ENCODE data around the gene SORCS2. TPM values are rescaled to one million over a fixed set of nuclear protein-coding genes. Genes with fewer than 3 reads are reported as not detected.

Gene SORCS2
- total RNA-seq, 1 experiment from 2014 or later: not detected

DNA sequence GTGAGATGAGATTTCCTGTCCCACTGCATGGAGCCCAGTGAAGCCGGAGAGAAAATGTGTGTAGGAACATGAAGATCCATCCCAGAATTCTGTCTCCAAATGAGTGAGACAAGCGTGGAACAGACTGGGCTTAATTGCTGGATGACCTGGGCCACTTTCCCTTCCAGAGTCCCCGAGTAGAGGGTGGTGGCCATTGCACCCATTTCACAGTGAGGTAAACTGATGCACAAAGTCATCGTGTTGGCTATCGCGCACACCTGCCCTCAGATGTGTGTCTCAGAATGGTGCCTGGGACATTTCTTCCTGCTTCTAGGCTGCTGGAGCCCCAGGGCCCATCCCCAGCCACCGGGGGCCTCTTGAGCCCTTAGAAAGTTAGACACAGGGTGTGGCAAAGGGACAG, 285.4 kb downstream of the SORCS2 start:
- DNase-seq (ENCODE audit: extremely low read depth, low read depth): no peak

DNA sequence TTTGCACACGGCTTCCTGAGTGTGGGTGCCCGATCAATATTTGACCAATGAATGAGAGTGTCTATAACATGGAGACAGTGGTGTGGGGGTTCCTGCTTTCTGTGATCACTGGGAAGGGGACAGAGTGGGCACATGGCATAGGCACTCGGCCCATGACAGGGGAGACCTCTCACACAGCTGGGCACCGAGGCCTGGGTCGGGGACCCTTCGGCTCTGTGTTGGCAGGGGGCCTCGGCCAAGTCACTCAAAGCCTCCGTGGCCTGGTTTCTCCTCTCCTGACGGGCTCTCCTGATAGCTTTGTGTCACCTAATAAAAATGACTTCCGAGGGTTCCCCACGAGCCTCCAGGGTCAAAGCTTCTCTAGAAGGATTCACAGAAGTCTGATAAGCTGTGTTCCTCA, 286.3 kb downstream of the SORCS2 start:
- DNase-seq (ENCODE audit: extremely low read depth, low read depth): no peak

DNA sequence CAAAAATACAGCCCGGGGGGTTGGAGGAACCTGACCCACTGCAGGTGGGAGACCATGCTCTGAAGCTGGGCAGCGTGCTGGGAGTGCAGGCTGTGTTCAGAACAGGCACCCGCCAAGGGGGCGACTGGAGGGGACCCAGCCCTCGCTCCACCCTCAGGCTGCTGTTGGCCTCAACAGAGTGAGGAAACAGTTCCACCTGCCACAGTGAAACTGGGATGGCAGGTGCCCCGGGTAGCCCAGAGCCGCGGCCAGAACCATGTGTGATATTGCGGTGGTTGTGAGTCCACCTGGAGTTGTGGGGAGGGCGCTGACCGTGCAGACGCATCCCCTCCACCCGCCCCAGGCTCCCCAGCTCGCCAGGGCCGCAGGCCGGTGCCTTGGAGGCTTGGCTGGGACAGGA, 288.1 kb downstream of the SORCS2 start:
- DNase-seq (ENCODE audit: extremely low read depth, low read depth): no peak

DNA sequence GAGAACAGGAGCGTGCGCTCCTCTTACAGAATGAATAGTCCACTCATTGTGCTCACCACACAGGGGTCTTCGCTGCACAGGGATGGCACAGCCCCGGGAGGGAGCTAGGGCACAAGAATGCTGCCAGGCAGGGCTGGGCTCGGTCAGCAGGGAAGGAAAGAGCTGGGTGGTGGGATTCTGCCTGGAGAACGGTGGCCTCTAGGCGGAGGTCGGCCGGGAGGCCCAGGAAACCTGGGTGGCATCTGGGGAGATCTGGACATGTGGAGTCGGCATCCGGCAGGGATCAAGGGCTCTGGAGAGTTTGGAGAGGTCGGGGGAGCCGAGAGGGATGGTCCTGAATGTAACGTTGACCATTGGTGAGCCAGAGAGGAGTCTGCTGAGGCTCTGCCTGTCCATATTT, 288.9 kb downstream of the SORCS2 start:
- no peak for DNase-seq (ENCODE audit: extremely low read depth, low read depth)

DNA sequence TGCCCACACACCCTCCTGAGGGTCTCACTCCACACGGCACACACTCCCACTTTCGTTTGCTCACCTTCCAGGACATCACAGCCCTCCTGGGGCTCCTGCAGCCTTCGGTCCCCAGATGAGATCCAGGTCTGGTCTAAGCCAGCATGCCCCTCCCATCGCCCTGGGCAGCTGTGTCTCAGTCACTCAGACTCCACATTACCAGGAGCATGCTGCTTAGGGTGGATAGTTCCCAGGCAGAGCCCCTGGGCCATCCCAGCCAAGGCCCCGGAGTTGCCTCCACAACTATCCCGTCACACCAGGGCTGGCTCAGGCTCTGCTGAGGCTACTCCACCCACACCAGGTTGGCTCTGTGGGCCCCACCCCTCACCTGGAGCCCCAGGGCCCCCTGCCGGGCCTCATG, 292.8 kb downstream of the SORCS2 start:
- DNase-seq (ENCODE audit: extremely low read depth, low read depth): no peak

DNA sequence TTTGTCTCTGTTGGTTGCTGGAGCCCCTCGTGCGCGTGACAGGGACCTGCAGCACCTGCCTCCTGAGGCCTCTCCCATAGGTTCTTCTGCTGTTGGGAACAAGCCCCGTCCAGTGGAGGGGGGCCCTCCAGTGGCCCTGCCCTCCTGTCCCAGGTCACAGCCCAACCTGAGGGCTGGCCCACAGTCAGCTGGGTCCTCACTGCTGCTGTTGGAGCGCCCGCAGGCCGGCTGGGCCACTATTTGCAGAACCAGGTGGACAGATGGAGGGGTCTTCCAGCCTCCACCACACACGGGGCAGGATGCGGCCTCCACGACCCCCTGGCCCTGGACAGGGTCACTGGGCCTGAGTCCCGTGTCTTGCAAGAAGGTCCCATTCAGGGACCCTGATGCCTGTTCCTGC, 293.8 kb downstream of the SORCS2 start:
- DNase-seq (ENCODE audit: extremely low read depth, low read depth): no peak

DNA sequence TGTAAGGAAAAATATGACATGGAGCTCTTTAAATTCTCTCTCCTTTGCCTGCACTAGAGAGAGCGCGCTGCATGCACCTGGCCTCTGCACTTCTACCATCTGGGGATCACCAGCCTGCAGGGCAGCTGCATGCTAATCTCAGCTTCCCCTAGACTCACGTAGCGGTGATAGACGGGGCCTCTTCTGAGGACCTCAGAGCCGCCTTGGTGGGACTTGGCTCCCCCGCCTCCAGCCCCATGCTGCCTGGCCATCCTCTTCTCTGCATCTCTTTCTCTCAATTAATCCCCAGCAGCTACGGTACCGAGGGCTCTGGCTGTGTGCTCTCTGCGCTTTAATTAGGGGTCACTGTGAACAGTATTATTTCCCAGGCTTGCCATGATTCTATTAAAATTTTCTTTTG, 295.2 kb downstream of the SORCS2 start:
- DNase-seq (ENCODE audit: extremely low read depth, low read depth): no peak

DNA sequence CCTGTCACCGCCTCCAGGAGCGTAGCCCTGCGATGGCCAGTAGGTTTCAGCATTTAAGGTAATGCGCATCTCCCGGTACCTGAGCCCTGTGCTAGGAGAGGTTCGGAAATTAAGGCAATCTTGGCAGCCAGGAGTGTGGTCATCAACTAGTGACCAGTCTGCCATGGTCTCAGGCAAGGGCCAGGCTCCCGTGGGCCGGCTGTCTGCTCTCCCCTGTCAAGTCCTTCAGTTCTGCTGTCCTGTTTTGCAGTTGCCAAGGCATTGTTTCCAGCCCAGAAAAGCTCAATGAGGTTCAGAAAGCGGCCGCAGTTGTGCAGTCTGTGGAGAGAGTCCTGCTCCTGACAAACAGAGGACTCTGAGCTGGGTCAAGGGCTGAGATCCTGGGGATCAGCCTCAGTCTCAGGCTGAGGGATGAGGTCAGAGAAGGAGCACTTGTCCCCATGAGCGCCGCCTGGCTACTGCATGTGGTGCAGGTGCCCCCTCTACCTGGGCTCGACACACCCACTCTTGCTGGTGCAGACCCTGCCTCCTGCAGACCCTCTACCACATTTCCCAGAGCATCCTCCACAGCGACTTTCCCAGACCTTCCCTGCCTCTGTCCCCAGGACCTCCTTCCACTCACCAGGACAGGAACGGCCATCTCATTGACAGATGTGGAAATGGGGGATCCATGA, 295.8 kb downstream of the SORCS2 start:
- no peak for DNase-seq (ENCODE audit: extremely low read depth, low read depth)

DNA sequence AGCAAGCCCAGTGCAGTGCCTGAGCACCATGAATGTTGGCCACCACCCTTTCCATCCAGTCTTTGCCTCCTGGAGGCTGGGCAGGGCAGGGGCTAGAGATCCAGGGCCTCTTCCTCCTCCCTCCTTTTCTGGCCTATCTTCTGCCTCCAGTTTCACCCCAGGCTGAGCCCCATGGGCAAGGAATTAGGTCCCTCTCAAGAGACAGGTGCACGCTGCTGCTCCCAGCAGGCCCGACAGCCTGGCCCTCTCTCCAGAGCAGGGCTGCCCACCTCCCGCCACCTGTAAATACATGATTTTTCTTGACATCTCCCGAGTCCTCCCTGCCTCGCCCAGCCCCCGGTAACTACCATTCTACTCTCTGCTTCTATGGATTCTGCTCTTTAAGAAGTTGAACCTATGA, 299.6 kb downstream of the SORCS2 start:
- DNase-seq (ENCODE audit: extremely low read depth, low read depth): no peak

DNA sequence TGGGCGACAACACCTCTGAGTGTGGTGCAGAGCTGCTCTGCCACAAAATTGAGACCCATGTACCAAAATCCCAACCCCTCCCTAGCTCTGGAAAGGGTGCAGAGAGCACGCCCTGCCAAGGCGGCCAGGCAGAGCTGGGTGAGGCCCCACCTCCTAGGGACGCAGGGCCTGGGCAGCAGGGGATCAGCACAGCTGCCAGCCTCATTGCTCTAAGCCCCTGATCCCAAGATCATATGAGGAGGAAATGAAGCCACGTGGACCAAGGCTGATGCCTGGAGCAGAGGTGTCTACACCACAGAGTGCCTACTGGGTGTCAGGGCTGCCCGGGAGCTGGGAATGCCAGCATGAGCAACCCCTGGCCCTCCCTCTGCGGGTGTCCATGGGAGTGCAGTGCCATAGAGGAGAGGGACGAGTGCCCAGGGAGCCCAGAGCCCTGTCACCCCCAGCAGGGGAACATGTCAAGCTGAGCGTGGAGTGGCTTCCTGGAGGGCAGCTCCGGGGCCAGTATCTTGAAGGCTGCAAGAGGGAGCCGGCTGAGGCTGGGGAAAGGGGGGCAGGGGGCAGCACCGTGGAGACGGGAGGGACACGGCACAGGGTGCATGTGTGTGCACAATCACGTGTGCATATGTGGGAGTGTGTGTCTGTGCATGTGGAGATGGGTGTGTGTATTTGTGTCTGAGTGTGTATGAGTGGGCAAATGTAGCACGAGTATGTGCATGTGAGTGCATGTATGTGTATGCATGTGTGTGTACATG, 306.3 kb downstream of the SORCS2 start:
- no peak for DNase-seq (ENCODE audit: extremely low read depth, low read depth)

DNA sequence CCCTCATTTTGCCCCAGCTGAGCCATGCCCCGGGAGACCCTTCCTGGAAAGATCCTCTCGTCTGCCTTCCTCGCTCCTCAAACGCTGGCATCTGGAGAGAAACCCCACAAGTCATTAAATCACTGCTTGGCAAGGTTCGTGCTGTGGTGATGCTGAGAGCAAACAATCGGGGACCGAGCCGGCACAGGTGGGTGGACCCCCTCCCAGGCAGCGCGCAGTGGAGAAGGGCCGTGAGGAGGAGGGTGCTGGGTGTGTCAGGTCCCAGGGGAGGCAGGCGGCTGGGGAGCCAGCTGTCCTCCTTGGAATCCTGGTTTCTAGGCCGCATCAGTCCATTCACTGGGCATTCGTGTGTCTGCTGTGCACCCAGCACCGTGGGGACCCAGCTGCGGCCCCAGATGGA, 307.3 kb downstream of the SORCS2 start:
- no peak for DNase-seq (ENCODE audit: extremely low read depth, low read depth)

DNA sequence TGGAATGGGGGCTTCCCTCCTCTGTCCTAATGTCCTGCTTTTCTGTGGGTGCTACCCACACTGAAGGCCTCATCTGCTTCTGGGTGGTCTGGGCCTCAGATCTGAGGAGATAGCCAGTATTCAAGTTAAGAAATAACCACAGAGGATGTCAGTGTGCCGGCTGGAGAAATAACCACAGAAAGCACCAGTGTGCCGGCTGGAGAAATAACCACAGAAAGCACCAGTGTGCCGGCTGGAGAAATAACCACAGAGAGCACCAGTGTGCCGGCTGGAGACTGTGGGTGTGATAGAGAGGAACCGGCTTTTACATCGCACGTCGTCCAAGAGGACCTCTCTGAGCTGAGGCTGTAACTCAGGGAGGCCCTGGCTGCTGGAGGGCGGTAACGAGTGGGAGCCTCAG, 308.1 kb downstream of the SORCS2 start:
- DNase-seq (ENCODE audit: extremely low read depth, low read depth): no peak

DNA sequence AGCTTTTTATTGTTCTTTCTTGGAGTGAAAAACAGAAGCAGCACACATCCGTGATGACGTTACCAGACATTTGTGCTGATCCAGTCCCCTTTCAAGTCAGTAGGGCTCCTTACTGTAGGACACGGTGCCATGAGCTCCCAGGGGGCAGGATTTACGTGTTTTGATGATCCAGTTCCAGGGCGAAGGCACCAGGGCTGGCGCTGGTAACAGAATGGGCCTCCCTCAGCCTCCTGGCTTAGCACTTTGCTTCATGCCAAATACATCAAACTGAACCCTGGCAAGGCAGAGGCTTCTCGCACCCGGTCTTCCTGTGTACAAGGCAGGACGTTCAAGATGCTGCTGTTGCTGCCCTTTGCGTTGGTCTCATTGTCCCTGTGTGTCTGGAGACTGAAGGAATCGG, 309.0 kb downstream of the SORCS2 start:
- no peak for DNase-seq (ENCODE audit: extremely low read depth, low read depth)

DNA sequence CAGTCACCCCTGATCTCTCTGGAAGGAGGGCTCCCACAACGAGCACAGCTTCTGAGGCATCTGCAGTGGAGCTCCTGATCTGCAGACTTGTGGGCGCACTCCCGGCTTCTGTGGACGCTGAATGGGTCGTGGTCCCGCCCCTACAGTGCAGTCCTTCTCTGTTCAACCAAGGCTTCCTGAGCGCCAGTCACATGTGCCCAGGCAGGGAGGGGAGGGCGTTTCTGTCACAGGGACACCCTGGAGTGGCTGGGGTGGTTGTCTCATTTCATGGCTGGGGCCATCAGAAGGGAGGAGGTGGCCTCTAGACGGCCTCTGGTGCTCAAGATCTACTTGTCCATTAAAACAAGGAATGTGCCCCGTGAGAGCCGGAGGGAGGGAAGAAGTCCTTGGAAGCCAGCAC, 309.5 kb downstream of the SORCS2 start:
- no peak for DNase-seq (ENCODE audit: extremely low read depth, low read depth)

DNA sequence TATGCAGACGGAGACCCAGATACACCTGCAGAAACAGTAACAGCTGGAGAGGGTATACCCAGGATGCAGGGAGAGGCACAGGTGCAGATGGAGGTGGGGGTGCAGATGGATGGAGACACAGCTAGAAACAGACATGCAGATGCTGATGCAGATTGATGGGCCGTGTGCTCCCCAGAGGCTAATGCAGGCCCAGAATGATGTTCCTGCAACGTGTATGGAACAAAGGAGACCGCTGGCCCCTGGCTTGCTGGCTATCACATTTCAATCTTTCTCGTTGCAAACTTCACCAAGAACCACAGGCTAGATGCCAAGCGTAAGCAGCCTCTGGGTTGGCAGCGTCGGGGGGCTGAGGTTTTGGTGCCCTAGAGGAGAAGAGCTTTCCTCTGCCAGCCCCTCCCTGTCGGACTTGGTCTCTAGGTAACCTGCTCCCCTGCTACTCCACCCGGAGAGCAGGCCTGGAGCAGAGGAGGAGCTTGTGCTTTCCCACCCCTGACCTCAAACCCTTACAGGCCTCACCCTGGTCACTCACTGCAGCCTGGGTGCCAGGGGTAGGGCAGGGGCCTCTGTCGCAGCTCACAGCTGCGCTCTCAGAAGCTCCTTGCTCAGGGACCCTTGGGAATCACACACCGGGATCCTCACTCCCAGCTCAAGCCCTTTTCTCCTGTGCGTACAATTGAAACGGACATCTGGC, 311.4 kb downstream of the SORCS2 start:
- no peak for DNase-seq (ENCODE audit: extremely low read depth, low read depth)

DNA sequence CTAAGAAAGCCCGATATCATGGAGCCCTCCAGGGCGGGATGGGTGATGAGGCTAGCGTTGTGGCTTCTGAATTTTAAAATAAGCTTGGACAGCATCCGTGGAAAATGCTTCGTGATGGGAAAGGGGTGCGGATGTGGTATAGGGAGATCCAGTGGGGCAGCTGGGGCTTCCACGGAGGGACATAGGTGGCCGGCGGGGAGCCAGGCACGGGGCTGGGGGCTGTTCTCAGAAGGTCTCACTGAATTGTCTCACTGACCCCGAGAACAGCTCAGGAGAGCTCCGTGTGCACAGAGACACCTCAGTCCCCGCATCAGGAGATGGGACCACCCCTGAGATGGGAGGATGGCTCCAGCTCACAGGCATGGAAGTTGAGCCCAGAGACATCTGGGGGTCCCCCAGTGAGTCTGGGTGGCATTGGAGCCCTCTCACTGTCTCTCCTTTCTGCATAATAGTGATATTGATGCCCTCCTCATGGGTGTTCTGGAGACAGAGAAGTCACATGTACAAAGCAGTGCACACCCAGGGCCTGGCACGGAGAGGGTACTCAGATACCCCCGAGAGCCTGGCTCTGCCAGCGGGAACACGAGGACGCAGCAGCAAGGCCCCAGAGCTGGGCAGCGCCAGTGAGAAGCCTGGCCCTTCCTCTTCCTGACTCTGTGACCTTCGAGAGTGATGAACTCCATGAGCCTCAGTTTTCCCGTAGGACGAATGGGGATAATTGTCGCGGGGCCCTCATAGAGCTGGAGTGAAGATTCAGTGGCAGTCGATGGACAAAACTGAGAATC, 313.0 kb downstream of the SORCS2 start:
- no peak for DNase-seq (ENCODE audit: extremely low read depth, low read depth)

DNA sequence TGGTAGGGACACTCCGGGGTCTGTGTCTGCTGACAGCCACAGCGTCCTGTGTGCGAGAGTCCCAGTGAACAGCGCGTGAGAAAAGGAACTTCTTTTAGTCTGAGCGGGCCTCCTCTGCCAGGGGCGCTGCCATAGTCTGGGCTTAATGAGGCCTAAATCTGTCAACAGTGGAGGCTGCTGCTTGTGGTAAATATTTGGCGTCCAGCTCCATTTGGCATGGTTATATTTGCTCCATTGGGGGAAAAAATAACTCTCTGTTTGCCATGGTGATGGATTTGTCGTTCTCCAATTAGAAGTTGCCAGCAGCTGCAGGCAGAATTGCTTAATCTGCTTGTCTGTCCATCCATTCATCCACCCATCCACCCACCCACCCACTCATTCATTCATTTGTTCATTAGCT, 313.8 kb downstream of the SORCS2 start:
- DNase-seq (ENCODE audit: extremely low read depth, low read depth): no peak

DNA sequence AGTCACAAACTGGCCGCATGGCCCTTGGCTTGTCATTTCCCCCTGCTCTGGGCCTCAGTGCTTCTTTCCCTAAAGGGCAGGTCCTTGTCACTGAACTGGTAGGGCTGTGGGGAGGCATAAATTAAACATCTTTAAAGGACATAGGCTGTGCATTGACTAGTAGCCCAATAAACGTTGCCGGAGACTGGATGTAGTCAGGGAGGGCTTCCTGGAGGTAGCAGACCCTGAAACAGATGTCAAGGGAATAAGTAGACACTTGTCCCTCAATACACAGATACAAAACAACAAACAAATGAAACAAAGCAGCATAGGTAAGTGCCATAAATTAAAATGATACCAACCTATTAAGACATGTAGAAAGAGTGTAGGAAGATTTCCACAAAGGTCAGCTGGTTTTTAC, 314.2 kb downstream of the SORCS2 start:
- no peak for DNase-seq (ENCODE audit: extremely low read depth, low read depth)

DNA sequence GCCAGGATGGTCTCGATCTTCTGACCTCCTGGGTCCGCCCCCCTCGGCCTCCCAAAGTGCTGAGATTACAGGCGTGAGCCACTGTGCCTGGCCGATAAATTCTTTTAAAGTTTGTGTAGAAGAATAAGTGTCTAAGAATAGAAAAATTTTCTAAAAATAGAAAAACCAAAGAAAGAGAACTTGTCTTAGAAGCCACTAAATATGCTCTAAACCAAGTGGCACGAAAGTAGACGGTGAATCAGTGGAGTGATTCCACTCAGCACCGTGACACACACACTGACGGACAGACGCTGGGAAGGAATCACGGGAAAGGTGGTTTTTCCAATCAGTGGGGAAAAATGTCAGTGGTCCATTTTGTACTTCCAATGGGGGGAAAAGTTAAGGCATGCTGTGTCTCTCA, 315.0 kb downstream of the SORCS2 start:
- no peak for DNase-seq (ENCODE audit: extremely low read depth, low read depth)

DNA sequence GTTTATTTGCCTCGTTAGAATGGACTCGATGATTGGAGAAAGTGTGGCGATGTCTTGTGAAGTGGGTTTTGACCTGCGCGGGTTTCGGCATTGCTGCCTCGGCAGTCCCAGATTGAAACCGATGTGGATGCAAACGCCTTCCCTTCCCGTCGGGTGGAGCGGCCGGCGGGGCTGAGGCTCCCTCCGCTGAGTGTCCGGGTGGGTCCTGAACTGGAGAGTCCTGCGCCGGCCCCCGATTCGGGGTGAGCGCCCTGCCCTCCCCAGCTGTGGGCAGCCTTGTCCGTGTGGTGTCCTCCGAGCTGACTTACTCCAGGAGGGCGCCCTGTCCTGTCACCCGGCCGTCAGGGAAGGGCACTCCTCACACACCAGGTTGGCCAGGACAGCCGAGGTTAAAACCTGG, 317.7 kb downstream of the SORCS2 start:
- no peak for DNase-seq (ENCODE audit: extremely low read depth, low read depth)

DNA sequence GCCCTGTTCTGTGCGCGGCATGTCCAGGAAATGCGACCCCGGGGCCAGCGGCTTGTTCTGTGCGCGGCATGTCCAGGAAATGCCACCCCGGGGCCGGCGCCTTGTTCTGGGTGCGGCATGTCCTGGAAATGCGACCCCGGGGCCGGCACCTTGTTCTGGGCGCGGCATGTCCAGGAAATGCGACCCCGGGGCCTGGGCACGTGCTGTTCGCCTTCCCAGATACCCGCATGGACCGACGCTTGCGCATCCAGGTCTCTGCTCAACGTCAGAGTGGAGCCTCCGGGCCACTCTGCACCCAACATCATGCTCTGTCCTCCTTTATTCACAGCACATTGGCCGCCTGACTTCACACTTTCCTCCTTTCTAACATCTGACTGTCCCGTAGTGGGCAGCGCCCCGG, 318.2 kb downstream of the SORCS2 start:
- DNase-seq (ENCODE audit: extremely low read depth, low read depth): no peak
